Stimulated activated CD8-positive, alpha-beta memory T cell treated with anti-CD3 and anti-CD28 coated beads, Interleukin-12 subunit alpha, Interleukin-12 subunit beta, amount 100 ng/mL, for 1 hour (primary cell): ENCODE data around the gene CENPT.
"Not testable (repeated sequence)": the region's sequence is repeated elsewhere in the genome, so short reads cannot be mapped to it uniquely, and the experiment has no call there.

Source experiments
- DNase-seq: peaks from one replicate; pipeline ENCODE4 v3.0.0-alpha.2; 2020; ENCODE audit warnings: low read depth

Gene CENPT

DNA sequence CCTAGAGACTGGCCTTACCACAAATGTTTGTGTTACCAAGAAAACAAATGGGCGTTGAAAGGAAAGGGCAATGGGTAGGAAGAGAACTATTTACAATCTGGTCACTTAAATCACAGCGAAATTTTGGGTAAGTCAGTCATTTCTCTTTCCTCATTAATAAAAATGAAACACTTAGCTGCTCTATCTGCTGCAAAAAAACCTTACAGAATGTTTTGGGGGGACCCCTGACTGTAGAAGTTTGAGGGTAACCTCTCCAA is 1.5 kb downstream of the CENPT start:
- no peak for DNase-seq

DNA sequence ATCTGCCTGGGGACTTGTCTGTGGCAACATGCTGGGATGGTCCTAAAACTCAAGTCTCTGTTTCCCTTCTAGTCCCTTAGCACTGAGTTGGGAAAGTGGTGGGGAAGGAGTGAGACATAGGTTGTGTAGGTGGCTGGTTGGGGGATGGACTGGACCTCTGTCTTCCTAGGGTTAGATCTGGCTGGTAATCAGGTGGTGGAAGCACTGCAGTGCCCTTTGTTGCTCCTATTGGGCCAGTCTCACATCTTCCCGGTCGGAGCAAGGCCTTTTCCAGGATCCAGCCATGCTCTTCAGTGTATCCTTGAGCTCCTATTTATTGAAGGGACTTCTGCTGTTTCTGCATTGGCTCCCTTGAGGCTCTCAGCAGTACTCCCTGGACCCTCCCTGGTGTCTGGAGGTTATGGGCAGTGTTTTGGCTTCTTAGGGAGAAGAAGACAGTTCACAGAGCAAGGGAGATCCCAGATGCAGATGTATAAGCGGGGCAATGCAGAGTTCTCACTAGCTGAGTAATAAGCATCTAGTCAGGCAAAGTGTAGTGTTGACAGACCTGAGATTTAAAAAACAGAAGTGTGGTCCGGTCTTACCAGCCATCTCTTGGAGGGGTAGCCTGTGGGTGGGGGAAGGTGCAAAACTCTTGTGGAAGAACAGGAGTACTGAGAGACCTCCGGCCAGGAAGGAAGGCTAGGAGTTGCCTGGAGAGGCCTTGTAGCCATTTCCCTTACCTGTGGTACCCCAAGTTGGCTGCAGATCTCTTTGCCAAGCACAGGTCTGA is 2.0 kb downstream of the CENPT start:
- no peak for DNase-seq

DNA sequence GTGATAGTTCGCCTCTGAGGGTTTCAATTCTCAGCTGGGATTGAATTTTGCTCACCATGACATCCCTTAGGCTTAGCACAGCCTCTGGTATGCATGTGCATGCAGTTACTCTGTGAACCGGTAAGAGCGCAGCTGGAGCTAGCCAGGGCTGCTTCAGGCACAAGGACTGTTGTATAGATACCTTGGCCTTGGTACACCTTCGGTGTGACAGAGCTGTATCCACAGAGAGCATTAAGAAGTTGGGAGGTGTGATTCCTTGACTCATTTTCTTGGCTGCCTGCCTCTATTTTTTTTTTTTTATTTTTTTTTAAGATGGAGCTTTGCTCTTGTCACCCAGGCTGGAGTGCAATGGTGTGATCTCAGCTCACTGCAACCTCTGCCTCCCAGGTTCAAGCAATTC is 3.0 kb downstream of the CENPT start:
- DNase-seq = no peak

DNA sequence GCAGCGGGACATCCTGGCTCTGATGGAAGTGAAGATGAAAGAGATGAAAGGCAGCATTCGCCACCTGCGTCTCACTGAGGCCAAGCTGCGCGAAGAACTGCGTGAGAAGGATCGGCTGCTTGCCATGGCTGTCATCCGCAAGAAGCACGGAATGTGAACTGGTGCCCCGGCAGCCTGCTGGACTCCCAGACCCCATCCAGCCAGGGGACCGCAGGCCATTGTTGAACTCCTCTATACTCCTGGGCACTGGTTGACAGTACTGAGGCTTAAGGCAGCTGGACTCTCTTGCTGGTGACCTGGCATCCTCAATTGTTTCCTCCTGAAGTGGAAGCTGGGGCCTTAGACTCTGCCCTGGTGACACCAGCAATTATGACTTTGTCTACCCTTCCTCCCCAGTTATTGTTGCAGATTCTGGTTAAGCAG is 4.1 kb downstream of the CENPT start:
- no peak for DNase-seq

DNA sequence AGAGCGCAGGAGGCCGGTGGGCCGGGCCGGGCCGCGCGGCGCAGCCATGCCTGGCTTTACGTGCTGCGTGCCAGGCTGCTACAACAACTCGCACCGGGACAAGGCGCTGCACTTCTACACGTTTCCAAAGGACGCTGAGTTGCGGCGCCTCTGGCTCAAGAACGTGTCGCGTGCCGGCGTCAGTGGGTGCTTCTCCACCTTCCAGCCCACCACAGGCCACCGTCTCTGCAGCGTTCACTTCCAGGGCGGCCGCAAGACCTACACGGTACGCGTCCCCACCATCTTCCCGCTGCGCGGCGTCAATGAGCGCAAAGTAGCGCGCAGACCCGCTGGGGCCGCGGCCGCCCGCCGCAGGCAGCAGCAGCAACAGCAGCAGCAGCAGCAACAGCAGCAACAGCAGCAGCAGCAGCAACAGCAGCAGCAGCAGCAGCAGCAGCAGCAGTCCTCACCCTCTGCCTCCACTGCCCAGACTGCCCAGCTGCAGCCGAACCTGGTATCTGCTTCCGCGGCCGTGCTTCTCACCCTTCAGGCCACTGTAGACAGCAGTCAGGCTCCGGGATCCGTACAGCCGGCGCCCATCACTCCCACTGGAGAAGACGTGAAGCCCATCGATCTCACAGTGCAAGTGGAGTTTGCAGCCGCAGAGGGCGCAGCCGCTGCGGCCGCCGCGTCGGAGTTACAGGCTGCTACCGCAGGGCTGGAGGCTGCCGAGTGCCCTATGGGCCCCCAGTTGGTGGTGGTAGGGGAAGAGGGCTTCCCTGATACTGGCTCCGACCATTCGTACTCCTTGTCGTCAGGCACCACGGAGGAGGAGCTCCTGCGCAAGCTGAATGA is 4.8 kb downstream of the CENPT start:
- DNase-seq = peak; percentile 30

DNA sequence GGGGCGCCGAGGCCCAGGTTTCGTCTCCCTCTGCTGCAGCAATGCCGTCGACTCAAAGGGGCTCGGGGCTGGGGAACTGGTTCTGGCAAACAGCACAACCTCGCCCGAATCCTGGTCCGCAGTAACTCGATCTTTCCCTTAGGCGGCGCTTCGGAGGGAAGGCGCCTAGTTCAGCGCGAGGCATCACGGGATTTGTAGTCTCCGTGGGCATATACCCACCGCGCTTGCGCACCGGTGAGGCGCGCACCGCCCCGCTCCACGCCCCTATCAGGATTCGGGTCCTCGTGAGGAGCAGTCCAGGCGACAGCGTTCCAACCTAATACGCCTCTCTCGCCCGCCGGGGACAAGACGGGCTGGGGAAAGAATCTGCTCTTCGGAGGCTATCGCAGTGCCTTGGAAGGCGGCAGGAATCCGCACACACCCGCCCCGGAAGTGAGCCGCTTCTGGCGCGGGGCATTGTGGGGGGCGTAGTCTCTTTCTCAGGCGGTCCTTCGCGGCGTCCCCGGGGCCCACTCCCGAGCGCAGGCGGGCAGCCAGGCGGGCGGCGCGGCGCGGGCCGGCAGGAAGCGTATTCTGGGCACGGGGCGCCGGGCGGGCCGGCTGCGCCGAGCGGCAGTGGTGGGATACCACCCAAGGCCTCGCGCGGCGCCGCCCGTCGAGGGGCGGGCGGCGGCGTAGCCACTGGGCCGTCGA is 5.5 kb downstream of the CENPT start, which contains the start of gene THAP11:
Gene THAP11, plus strand, starts transcription at position 505 of the 693 bp plus-strand sequence. CDS start 235 bp downstream, outside the sequence.
- peak; percentile 90 for DNase-seq

DNA sequence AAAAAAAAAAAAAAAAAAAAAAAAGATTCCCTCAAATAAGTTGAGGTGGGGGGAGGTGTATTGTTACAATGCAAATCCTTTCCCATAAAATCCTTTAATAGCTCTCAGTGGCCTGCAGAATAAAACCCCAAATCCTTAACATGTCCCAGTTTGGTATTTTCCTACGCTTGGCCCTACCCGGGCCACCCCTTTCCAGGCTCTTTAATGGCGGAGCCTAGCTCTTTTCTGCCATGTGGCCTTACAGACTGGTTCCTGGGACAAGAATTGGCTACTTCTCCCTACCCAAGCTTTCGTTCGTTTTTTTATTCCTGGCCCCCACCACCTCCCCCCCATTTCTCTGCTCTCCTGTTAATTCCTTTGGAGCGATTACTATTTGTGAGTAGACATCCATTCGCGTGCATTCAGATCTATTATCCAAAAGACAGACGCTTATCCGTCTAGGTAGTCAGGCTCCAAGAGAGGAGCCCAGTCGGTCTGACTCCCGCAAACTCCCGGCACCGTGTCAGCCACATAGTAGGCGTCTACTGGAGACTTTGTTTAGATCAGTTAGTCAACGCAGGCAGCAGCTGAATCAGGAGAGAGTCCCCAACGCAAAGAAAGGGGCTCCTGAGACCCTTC is 6.2 kb downstream of the CENPT start:
- DNase-seq = no peak

DNA sequence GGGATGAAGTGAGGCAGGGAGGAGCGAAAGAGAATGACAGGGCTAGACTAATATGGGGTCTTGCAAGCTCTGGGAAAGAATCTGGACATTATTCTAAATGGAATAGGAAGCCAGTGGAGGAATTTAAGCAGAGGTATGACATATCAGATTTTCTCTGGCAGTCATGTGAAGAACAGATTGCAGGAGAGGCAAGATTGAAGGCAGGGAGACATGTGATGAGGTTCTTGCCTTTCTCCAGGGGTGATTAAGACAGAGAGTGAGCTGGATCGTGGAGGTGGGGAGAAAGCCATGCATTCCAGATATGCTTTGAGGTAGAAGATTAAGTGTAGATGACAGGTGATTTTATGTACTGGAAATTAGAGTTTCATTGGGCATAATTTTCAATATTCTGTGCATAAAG is 9.7 kb downstream of the CENPT start:
- DNase-seq = no peak

DNA sequence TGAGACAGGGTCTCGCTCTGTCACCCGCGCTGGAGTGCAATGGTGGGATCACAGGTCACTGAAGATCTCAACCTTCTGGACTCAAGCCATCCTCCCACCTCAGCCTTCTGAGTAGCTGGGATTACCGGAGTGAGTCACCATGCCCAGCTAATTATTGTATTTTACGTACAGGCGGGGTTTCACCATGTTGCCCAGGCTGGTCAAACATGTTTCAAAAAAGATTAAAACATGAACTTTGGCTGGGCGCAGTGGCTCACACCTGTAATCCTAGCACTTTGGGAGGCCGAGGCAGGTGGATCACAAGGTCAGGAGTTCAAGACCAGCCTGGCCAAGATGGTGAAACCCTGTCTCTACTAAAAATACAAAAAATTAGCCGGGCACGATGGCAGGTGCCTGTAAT is 10.3 kb downstream of the CENPT start:
- DNase-seq = not testable (repeated sequence)

DNA sequence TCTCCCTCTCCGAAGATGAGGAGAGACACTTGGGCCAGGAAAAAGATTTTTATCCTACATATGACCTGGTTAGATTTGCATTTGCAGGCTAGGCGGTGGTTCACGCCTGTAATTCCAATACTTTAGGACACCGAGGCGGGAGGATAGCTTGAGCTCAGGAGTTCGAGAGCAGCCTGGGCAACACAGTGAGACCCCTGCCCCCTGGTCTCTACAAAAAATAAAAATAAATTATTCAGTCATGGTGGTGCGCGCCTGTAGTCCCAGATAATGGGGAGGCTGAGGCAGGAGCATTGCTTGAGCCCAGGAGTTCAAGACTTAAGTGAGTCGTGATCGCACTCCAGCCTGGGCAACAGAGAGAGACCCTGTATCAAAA is 13.3 kb downstream of the CENPT start:
- DNase-seq = no peak

DNA sequence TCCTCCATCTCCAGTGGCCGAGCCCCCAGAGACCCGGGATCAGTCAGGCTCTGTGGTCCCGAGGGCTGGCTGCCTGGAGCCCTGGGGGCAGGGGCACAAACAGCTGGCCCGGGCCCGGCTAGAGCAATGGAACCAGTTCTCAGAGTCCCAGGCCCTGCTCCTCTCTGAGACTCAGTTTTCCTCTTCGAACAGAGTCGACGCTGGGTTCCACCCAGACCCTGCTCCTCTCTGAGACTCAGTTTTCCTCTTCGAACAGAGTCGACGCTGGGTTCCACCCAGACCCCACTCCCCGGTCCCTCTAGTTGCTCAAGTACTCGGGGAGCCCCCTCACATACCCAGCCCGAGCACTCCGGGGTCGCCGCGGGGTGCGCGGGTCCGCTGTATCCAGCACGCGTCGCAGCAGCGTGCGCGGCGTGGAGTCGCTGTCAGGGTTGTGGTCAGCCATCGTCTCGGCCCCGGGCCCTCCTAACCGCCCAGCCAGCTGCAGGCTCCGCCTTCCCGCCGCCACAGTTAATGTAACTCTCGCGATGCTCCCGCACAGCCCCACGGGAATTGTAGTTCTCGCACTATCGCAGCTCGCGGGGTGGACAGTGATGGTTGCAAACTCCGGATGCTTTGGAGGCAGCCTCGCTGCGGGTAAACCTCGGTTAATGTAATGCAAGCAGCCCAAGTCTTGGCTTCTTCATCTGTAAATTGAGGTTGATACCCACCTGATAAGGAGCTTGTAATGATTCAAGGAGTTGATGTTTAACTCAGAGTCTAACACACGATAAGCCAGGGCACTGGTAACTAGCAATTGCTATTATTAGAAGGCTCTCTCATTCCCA is 13.9 kb downstream of the CENPT start:
- peak; percentile 86 for DNase-seq

DNA sequence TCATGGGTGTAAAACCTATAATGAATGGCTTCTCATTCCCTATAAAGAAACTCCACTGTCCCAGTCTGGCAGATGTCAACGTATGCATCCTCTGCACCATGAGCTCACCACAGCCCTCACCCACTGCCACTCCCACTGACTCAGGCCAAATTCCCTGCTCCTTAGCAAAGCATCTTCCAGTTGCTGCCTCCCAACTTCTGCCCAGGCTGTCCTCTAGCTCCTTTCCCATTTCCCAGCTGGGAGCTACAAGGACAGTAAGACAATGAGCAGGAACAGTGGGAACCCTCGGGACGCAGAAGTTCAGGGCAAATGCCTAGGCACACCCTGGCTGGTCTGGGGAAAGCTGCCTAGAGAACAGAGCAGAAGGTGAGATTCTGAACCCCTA is 14.5 kb downstream of the CENPT start:
- DNase-seq = no peak

DNA sequence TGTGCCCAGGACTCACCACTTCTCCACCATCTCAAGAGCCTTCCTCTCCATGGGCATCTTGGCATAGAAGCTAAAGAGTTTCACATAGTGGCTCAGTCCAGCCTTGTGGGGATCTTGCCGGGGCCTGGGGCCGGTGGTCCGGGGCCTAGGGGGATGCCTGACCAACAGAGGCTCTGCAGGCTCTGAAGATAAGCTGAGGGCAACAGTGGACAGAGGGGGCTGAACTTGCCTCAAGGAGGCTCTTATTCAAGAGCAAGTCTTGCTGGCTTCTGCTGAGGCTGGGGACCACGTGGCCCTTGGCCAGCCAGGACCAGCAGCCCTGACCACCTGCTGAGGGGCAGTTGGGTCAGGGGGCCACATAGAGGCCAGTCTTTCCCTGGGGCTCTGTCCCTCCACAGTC is 18.8 kb downstream of the CENPT start:
- DNase-seq = no peak

DNA sequence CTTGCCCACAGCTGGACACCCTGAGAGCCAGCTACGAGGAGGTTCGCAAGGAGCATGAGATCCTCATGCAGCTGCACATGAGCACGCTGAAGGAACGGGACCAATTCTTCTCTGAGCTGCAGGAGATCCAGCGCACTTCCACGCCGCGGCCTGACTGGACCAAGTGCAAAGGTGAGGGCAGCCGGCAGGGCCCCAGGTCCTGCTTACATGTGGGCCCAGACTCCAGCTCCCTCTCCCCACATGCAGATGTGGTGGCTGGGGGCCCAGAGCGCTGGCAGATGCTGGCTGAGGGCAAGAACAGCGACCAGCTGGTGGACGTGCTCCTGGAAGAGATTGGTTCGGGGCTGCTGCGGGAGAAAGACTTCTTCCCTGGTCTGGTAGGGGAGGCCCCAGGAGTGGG is 21.6 kb downstream of the CENPT start:
- DNase-seq = no peak

DNA sequence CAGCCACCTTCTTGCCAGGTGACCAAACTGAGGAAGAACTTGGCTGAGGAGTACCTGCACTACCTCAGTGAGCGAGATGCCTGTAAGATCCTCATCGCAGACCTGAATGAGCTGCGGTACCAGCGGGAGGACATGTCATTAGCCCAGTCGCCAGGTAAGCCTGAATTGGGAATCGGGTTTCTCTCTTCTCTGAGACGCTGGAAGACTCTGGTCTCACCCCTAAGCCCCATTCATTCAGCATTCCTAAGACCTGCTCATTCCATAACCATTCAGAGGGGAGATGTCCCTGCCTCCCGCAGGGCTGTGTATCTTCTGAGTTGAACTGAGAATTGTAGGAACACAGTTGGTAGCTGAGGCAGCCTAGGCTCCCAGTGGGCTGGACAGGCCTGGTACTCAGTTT is 22.4 kb downstream of the CENPT start:
- no peak for DNase-seq

DNA sequence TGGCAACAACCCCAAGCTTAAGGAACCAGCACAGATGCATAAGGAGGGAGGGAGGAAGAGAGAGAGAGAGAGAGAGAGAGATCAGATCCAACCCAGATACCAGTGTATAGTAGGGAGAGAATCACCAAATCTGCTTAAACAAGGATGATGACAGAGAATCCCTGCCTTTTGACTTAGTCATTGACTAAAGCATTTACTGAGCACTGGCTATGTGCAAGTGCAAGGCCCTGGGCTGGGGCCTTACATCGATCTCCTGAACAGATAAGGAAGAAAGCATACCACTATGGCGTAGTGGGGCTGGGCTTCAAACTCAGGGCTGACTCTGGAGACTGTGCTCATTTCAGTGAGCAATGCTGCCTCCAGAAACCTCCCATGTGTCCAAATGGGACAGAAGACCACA is 25.0 kb downstream of the CENPT start:
- no peak for DNase-seq

DNA sequence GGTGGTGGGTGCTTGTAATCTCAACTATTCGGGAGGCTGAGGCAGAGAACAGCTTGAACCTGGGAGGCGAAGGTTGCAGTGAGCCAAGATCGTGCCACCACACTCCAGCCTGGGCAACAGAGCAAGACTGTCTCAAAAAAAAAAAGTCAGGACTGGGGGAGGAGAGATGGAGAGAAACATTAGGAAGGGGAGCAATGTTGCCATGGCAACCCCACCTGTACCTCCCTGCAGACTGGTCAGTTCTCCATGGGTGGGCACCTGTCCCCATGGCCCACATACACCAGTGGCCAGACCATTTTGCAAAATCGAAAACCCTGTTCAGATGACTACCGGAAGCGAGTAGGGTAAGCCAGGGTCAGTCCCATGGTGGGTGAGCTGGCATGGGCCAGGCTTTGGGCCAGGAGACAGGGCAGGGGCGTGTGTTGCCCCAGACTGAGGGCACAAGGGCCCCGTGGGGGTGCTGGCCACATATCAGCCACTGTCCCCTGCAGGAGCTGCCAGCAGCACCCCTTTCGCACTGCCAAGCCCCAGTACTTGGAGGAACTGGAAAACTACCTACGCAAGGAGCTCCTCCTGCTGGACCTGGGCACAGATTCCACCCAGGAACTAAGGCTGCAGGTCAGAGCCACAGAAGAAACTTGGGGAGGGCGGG is 26.8 kb downstream of the CENPT start:
- no peak for DNase-seq

DNA sequence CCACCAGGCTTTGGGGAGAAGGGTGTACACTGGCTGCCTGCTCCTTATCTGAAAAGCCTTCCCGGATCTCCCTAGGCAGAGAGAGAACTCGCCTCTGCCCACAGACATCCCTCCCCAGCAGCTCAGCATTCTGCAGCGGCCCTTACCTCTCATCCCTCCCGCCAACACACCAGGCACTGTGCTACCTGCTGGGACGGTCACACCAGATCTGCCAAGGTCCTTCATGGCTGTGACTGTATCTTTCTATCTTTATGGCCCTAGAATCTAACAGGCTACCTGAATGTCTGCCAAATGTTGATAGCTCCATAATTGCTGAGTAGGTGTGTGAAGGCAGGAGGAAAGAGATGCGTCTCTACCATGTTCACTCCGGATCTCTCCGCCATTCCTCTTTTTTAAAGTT is 32.9 kb downstream of the CENPT start:
- DNase-seq = no peak

DNA sequence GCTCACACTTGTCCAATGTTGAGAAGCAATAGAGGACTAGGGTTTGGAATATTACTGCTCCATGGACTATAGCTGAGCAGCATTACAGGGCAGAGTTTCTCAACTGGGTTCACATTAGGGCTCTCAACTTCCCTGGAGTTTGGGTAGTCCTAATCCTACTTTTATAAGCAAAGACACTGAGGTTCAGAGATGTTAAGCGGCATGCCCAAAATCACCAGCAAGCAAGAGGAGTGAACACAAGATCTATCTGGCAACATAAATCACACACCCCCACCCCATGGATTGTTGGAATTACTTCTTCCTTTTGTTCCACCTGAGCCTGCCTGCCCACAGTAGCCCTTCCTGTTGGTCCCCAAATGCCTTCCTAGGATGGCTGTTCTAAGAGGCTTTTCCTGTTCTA is 35.6 kb downstream of the CENPT start:
- DNase-seq = no peak

DNA sequence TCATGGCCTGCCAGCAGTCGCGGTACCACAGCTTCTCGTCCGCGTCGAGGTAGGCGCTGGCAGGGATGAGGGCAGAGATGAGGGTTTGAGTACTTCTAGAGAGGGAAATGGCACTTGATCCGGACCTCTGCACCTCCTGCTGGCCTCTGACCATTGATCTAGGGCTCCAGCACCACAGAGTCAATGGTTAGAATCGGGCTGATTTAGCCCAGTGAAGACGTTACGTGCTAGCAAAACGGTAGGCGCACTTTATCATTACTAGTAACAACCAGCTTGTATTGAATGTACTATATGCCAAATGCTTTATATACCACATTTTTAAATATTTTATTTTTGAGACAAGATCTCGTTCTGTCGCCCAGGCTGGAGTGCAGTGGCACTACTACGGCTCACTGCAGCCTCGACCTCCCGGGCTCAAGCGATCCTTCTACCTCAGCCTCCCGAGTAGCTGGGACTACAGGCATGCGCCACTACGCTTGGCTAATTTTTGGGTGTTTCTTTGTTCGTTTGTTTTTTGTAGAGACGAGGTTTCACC is 40.3 kb downstream of the CENPT start:
- DNase-seq = no peak
